ENCODE results near the gene DUOX2.

Gene DUOX2

DNA sequence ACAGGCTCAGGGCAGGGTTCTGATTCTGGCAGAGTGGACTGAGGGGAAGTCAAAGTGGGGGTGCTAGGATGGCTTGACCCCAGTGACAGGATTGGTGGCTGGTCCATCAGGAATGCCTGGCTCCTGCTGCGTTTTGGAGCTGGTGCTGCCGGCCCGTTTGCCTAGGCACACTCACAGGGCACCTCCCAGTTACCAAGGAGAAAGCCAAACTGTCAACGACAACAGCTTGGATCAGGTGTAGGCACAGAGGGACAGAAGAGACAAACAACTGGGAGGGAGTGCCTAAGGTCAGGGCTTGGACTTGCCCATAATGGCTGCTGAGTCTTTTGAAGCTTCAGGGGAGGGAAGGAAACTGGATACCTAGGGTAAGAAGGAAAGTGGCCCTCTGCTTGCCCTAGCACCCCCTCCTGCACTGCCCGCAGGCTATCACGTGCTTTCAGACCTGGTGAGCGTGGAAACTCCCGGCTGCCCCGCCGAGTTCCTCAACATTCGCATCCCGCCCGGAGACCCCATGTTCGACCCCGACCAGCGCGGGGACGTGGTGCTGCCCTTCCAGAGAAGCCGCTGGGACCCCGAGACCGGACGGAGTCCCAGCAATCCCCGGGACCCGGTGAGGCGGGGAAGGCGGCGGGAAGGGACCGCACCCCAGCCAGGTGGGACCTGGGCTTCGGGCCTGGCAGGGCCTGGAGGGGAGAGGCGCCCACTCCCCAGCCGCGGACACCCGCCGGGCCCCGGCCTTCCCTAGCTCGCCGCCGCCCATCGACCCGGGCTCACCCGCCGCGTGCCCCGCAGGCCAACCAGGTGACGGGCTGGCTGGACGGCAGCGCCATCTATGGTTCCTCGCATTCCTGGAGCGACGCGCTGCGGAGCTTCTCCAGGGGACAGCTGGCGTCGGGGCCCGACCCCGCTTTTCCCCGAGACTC, 21.0 kb upstream of the DUOX2 start:
- H3K4me3 ChIP-seq (ENCODE audit: low read depth, low read length), result no peak overlapping the region
- in situ Hi-C loops (cut with HindIII; ENCODE audit: low sequenced_read_pairs), result no loop called here
- TF ChIP-seq, protein P1, sequence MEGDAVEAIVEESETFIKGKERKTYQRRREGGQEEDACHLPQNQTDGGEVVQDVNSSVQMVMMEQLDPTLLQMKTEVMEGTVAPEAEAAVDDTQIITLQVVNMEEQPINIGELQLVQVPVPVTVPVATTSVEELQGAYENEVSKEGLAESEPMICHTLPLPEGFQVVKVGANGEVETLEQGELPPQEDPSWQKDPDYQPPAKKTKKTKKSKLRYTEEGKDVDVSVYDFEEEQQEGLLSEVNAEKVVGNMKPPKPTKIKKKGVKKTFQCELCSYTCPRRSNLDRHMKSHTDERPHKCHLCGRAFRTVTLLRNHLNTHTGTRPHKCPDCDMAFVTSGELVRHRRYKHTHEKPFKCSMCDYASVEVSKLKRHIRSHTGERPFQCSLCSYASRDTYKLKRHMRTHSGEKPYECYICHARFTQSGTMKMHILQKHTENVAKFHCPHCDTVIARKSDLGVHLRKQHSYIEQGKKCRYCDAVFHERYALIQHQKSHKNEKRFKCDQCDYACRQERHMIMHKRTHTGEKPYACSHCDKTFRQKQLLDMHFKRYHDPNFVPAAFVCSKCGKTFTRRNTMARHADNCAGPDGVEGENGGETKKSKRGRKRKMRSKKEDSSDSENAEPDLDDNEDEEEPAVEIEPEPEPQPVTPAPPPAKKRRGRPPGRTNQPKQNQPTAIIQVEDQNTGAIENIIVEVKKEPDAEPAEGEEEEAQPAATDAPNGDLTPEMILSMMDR (IDR thresholded peaks at IDR 0.05; ENCODE audit: low read depth, low read length), result no peak
- no peak for DNase-seq (ENCODE audit: low read depth, low spot score)

DNA sequence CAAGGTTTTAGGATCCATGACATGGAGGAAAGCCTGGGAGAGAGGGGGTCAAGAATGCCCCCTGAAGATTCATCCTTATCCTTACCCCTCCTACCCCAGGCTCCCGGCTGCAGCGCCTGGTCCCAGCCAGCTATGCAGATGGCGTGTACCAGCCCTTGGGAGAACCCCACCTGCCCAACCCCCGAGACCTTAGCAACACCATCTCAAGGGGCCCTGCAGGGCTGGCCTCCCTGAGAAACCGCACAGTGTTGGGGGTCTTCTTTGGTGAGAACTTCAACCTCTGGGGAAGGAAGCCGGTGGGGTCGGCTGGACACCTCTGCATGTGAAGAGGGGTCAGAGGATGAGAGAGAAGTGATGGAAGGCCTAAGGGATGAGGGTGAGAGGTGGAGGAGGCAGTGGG, 20.1 kb upstream of the DUOX2 start:
- TF ChIP-seq, protein P1 (IDR thresholded peaks at IDR 0.05; ENCODE audit: low read depth, low read length), result no peak
- DNase-seq (ENCODE audit: low read depth, low spot score), result no peak
- no peak overlapping the region for H3K4me3 ChIP-seq (ENCODE audit: low read depth, low read length)
- in situ Hi-C loops (cut with HindIII; ENCODE audit: low sequenced_read_pairs), result no loop called here

DNA sequence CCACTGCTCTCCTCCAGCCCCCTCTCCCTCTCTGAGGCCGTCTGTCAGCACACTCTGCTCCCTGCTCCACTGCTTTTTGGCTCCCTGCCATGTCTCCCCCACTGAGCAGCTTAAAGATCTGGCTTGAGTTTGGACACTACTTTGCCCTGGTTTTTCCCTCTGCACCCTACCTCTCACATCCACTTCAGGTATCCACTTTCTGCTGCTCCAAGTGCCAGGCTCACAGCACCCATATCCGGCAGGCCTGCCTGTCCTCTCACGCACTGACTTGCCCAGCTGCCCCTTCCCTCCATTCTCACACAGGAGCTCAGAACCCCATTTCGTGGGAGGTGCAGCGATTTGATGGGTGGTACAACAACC, 19.6 kb upstream of the DUOX2 start:
- in situ Hi-C loops (cut with HindIII; ENCODE audit: low sequenced_read_pairs), result no loop called here
- TF ChIP-seq, protein P1 (IDR thresholded peaks at IDR 0.05; ENCODE audit: low read depth, low read length), result no peak
- DNase-seq (ENCODE audit: low read depth, low spot score), result no peak
- H3K4me3 ChIP-seq (ENCODE audit: low read depth, low read length), result no peak overlapping the region

DNA sequence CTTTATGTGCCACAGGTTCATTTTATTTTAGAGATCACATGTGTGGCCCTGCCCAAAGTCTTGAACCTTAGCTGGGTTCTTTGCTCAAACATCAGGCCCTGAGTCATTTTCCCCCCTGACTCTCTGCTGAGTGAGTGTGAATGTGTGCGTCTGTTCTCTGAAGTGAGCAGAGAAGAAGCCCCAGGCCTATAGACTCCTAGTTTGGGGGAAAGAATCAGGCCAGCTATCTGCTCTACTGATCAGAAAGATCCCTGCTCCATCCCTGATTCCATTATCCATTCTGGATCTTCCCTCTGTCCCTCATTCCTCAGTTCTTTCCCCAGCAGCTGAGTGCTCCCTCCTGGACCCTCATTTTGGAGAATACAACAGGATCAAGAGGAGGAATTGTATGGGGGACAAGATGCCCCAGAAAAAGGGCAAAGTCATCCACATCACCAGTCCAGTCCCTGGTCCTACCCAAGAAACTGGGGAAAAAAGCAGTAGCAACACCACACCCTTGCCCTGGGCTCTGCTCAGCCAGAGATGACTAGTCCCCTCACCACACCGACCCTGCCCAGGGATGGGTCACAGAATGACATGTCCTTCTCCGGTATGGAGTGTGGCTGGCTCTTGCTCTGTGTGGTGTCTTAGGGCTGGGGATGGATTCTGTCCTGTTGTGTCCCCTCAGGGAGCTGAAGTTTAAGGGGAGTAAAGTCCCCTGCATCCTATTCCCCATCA, 19.0 kb upstream of the DUOX2 start:
- TF ChIP-seq, protein P1 (IDR thresholded peaks at IDR 0.05; ENCODE audit: low read depth, low read length), result no peak
- in situ Hi-C loops (cut with HindIII; ENCODE audit: low sequenced_read_pairs), result no loop called here

GRCh38 chr15:45131510-45131909, 17.5 kb upstream of the DUOX2 start:
- in situ Hi-C loops (cut with HindIII; ENCODE audit: low sequenced_read_pairs), result no loop called here

More for the DNA sequence above, 19.0 kb upstream of the DUOX2 start:
- DNase-seq (ENCODE audit: low read depth, low spot score), result no peak
- H3K4me3 ChIP-seq (ENCODE audit: low read depth, low read length), result no peak overlapping the region

DNA sequence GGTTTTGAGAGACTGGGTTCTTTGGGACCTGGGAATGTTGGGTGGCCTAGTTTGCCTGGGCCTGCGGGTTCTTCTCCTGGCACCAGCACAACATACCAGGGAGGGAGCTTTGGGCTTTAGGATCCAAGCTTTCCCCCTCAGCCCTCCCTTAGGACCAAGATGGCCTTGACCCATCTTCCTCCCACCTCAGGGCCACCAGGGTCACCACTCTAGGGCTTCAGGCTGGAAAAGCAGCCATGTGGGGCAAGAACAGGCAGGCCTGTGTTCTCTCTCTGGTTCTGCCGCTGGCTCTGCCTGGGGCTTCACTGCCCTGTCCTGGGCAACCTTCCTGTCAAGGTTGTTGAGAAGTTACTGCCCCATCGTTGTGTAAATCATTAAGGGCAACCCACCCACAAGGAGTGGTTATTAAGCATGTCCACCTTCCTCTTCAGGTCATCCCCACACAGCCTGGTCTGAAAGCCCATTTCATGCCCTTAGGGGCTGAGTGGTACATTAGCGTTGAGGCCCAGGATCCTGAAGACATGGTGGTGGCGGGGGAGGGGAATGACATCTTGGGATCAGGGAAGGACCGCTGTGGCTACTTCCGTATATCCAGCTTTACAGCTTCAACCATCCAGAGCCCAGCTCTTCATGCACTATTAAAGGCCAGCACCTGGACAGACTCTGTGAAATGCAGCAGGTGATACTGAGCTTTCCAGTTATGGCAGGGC, 16.5 kb upstream of the DUOX2 start:
- H3K4me3 ChIP-seq (ENCODE audit: low read depth, low read length), result no peak overlapping the region

More at GRCh38 chr15:45131510-45131909, 17.5 kb upstream of the DUOX2 start:
- TF ChIP-seq, protein P1 (IDR thresholded peaks at IDR 0.05; ENCODE audit: low read depth, low read length), result no peak
- no peak for DNase-seq (ENCODE audit: low read depth, low spot score)
- H3K4me3 ChIP-seq (ENCODE audit: low read depth, low read length), result no peak overlapping the region

More for the DNA sequence above, 16.5 kb upstream of the DUOX2 start:
- in situ Hi-C loops (cut with HindIII; ENCODE audit: low sequenced_read_pairs), result no loop called here
- TF ChIP-seq, protein P1 (IDR thresholded peaks at IDR 0.05; ENCODE audit: low read depth, low read length), result no peak
- DNase-seq (ENCODE audit: low read depth, low spot score), result no peak
